GM23338 (cell line): Measurements from ENCODE around the gene CACNA1G. TPM values are rescaled to one million over a fixed set of nuclear protein-coding genes. Genes with fewer than 3 reads are reported as not detected.

Experiments used
- ATAC-seq: fragments of 200-7000 bp; cut with Tn5 transposase; 3 replicates; pipeline ENCODE4 v1.9.1; 2020
- DNase-seq: peaks from one replicate; pipeline ENCODE4 v3.0.0-alpha.2; 2015; ENCODE audit warnings: low spot score
- H2AFZ ChIP-seq: fragments of 200-600 bp; sonication (generic); 2 replicates; pipeline ENCODE4 v1.8.0; 2016; ENCODE audit warnings: antibody characterized with exemption, mild to moderate bottlenecking, moderate library complexity
- H3F3A ChIP-seq: fragments of 200-600 bp; sonication (generic); replicated peaks from 2 replicates; pipeline ENCODE4 v1.8.0; 2017; ENCODE audit warnings: antibody characterized with exemption, mixed run types, low read depth
- H3K27ac ChIP-seq: fragments of 200-600 bp; sonication (generic); 2 replicates; pipeline ENCODE4 v1.6.1; 2016; ENCODE audit warnings: low read depth
- H3K27me3 ChIP-seq: fragments of 200-600 bp; sonication (generic); 2 replicates; pipeline ENCODE4 v1.8.0; 2016; ENCODE audit warnings: mild to moderate bottlenecking, mixed run types, moderate library complexity; ENCODE audit not compliant: insufficient read depth
- H3K36me3 ChIP-seq: fragments of 200-600 bp; sonication (generic); 2 replicates; pipeline ENCODE4 v1.8.0; 2016; ENCODE audit warnings: mild to moderate bottlenecking; ENCODE audit not compliant: insufficient read depth
- H3K4me1 ChIP-seq: fragments of 200-600 bp; sonication (generic); 2 replicates; pipeline ENCODE4 v1.8.0; 2016; ENCODE audit warnings: mild to moderate bottlenecking, moderate library complexity; ENCODE audit not compliant: insufficient read depth
- H3K4me2 ChIP-seq: fragments of 200-600 bp; sonication (generic); 2 replicates; pipeline ENCODE4 v1.7.1; 2017; ENCODE audit warnings: mixed run types
- H3K4me3 ChIP-seq: fragments of 200-600 bp; sonication (generic); 2 replicates; pipeline ENCODE4 v1.6.1; 2016; ENCODE audit warnings: mixed run types
- H3K79me2 ChIP-seq: fragments of 200-600 bp; sonication (generic); replicated peaks from 2 replicates; pipeline ENCODE4 v1.8.0; 2017; ENCODE audit warnings: mild to moderate bottlenecking; ENCODE audit not compliant: insufficient read depth
- H3K9me2 ChIP-seq: fragments of 200-600 bp; sonication (generic); 2 replicates; pipeline ENCODE4 v1.8.0; 2017; ENCODE audit not compliant: insufficient read depth
- H4K20me1 ChIP-seq: fragments of 200-600 bp; sonication (generic); replicated peaks from 2 replicates; pipeline ENCODE4 v1.8.0; 2017; ENCODE audit warnings: mild to moderate bottlenecking; ENCODE audit not compliant: insufficient read depth
- H3K27ac Mint-ChIP-seq: 2 replicates; pipeline ENCODE4 v1.8.0; 2020; ENCODE audit warnings: inconsistent platforms, mild to moderate bottlenecking, moderate library complexity, mixed read lengths
- H3K27me3 Mint-ChIP-seq: 3 replicates; pipeline ENCODE4 v1.8.0; 2022; ENCODE audit warnings: low read depth, mild to moderate bottlenecking, moderate library complexity, mixed read lengths, inconsistent platforms; ENCODE audit not compliant: insufficient read depth, poor library complexity
- H3K36me3 Mint-ChIP-seq: 3 replicates; pipeline ENCODE4 v1.8.0; 2021; ENCODE audit warnings: low read depth, mild to moderate bottlenecking, inconsistent platforms, moderate library complexity, mixed read lengths
- H3K4me1 Mint-ChIP-seq: 3 replicates; pipeline ENCODE4 v1.8.0; 2020; ENCODE audit warnings: mild to moderate bottlenecking, inconsistent platforms, mixed read lengths
- H3K4me3 Mint-ChIP-seq: 3 replicates; pipeline ENCODE4 v1.8.0; 2021; ENCODE audit warnings: moderate library complexity, mild to moderate bottlenecking, inconsistent platforms, mixed read lengths
- H3K9me3 Mint-ChIP-seq: 3 replicates; pipeline ENCODE4 v1.8.0; 2020; ENCODE audit warnings: moderate library complexity, mild to moderate bottlenecking, inconsistent platforms, mixed read lengths
- CREB1 ChIP-seq: fragments of 250-450 bp; sonication (Bioruptor Pico); IDR thresholded peaks from 2 replicates; pipeline ENCODE4 v1.5.0; 2020; ENCODE audit warnings: low read depth, mild to moderate bottlenecking, moderate library complexity
- CTCF ChIP-seq, 2 experiments: fragments of 200-600 bp in 1 of 2; sonication (generic) in 1 of 2; conservative IDR thresholded peaks; 2 replicates each; pipeline versions ENCODE4 v1.5.1 to v1.6.1; 2016 to 2017; ENCODE audit warnings: antibody characterized with exemption in 2 of 2, low read depth in 2 of 2, mild to moderate bottlenecking in 2 of 2, moderate library complexity in 1 of 2
- EZH2phosphoT487 ChIP-seq: fragments of 200-600 bp; sonication (generic); IDR thresholded peaks from one replicate; pipeline ENCODE4 v1.8.1; 2018; ENCODE audit warnings: antibody characterized with exemption; ENCODE audit not compliant: unreplicated experiment
- NANOG ChIP-seq: IDR thresholded peaks from 2 replicates; pipeline ENCODE4 v1.6.1; 2016; ENCODE audit warnings: antibody characterized with exemption, borderline replicate concordance
- POLR2AphosphoS5 ChIP-seq: IDR thresholded peaks from 2 replicates; pipeline ENCODE4 v1.6.1; 2016; ENCODE audit warnings: antibody characterized with exemption, low read depth
- REST ChIP-seq: IDR thresholded peaks from one replicate; pipeline ENCODE4 v1.6.1; 2018; ENCODE audit warnings: antibody characterized with exemption; ENCODE audit not compliant: unreplicated experiment
- ZNF114 ChIP-seq: fragments of 250-450 bp; sonication (Bioruptor Pico); IDR thresholded peaks from 2 replicates; pipeline ENCODE4 v1.5.0; 2020; ENCODE audit warnings: mild to moderate bottlenecking, moderate library complexity
- ZNF331 ChIP-seq: fragments of 250-450 bp; sonication (Bioruptor Pico); IDR thresholded peaks from 2 replicates; pipeline ENCODE4 v1.5.0; 2020; ENCODE audit warnings: low read depth, mild to moderate bottlenecking, moderate library complexity
- ZNF462 ChIP-seq: fragments of 250-450 bp; sonication (Bioruptor Pico); IDR thresholded peaks from 2 replicates; pipeline ENCODE4 v1.5.0; 2020; ENCODE audit warnings: mild to moderate bottlenecking, moderate library complexity
- polyA plus RNA-seq: library from polyadenylated mRNA; unstranded; fragments of >200 nt; fragmentation: Nextera tagmentation; extraction: Ambion mirVana; gene quantifications from 2 replicates; pipeline ENCODE4 v1.2.1, GENCODE V29; 2016
- total RNA-seq: library from RNA; depleted of rRNA; stranded (reverse); fragments of >200 nt; shearing (Covaris generic); gene quantifications from 2 replicates; pipeline ENCODE4 v1.2.3, GENCODE V29; 2014

CACNA1G gene
- total and polyA plus RNA-seq, 2 experiments from 2014 or later: 1.4 to 5.1 TPM

- no peak for TF ChIP-seq CTCF (conservative IDR thresholded peaks at IDR 0.05; ENCODE audit: low read depth in 2 of 2)
- no peak for TF ChIP-seq REST
- no peak for TF ChIP-seq NANOG
- TF ChIP-seq ZNF114 (CRISPR knock-in tag): no peak
- no peak for TF ChIP-seq CREB1 (CRISPR knock-in tag)
These were observed 73.2 kb downstream of the CACNA1G start (continued) for GRCh38 chr17:50633683-50634082.

- no peak for DNase-seq
- no peaks in the 10 kb centered on the region for H3K36me3 Mint-ChIP-seq
- Histone ChIP-seq H3K27ac (no peak within 1 kb of the TSS), H3K9me2 (no peaks in the 10 kb centered on the region), H2AFZ (peak within 1 kb of the TSS; percentile 97), H3K27me3 (peaks cover 53% of the 10 kb centered on the region), H4K20me1 (no peaks in the 10 kb centered on the region), H3K4me1 (peaks cover 5% of the 10 kb centered on the region), H3K36me3 (no peaks in the 10 kb centered on the region), H3K4me3 (peak within 1 kb of the TSS; percentile 70), H3F3A (0 out of 2 replicates have a peak, but pooled peaks cover 3% of the 10 kb centered on the region), H3K79me2 (no peaks in the 10 kb centered on the region), H3K4me2 (peak within 1 kb of the TSS; percentile 87)
- ATAC-seq: peak; percentile 77
- H3K4me1 Mint-ChIP-seq: peaks cover 20% of the 10 kb centered on the region
- peak within 1 kb of the TSS; percentile 61 for H3K4me3 Mint-ChIP-seq
- H3K27me3 Mint-ChIP-seq: peaks cover 41% of the 10 kb centered on the region
- H3K27ac Mint-ChIP-seq: no peak within 1 kb of the TSS
- H3K9me3 Mint-ChIP-seq: no peaks in the 10 kb centered on the region
- no peak for TF ChIP-seq POLR2AphosphoS5
- TF ChIP-seq ZNF331 (CRISPR knock-in tag): no peak
- TF ChIP-seq EZH2phosphoT487: no peak
- TF ChIP-seq CREB1 (CRISPR knock-in tag): no peak
- no peak for TF ChIP-seq ZNF462 (CRISPR knock-in tag)
- no peak for TF ChIP-seq REST
These were observed 73.9 kb downstream of the CACNA1G start, which contains the start of gene ABCC3 for GRCh38 chr17:50634224-50634914. ABCC3 (plus strand) TSS chr17:50634881; CDS start chr17:50634937, 56 bp downstream.
